Ovary (tissue), 3 donors: Measurements from ENCODE around the gene ZNF621.

Experiments
- CTCF ChIP-seq, 3 donors: fragments of 450-650 bp in 2 of 3; fragments of 200-600 bp in 1 of 3; IDR thresholded peaks; one replicate each; pipeline versions ENCODE4 v1.5.1 to v1.8.0; 2016 to 2022; ENCODE audit warnings: antibody characterized with exemption in 3 of 3, mild to moderate bottlenecking in 1 of 3
- EP300 ChIP-seq: sonication (generic); formaldehyde crosslinking; IDR thresholded peaks from one replicate; pipeline ENCODE4 v1.6.1; 2017; ENCODE audit warnings: antibody characterized with exemption
- POLR2A ChIP-seq: fragments of 450-650 bp; IDR thresholded peaks from one replicate; pipeline ENCODE4 v1.6.1; 2017; ENCODE audit warnings: antibody characterized with exemption, mild to moderate bottlenecking, moderate library complexity
- donor health status: DM: no; HTN: no; CAD: no.

- TF ChIP-seq CTCF (IDR thresholded peaks at IDR 0.05): no peak
- no peak for TF ChIP-seq POLR2A
- peak; percentile 72 for TF ChIP-seq EP300
Observed at GRCh38 chr3:40504636-40505430, 19.9 kb upstream of the ZNF621 start.
